Mucosa of rectum (tissue), 2 donors: ENCODE measurements around the gene THRAP3.

ENCODE experiments used
- H3K27ac ChIP-seq, 2 donors: one replicate each; pipeline ENCODE4 v1.7.0; 2013; ENCODE audit warnings: inconsistent platforms in 2 of 2, low read depth in 2 of 2, low read length in 2 of 2
- H3K27me3 ChIP-seq, 2 donors: one replicate each; pipeline ENCODE4 v1.7.0; 2013; ENCODE audit warnings: low read length in 2 of 2; ENCODE audit not compliant: control insufficient read depth in 2 of 2, insufficient read depth in 2 of 2
- H3K36me3 ChIP-seq, 2 donors: one replicate each; pipeline ENCODE4 v1.7.0; 2013; ENCODE audit warnings: low read length in 2 of 2; ENCODE audit not compliant: control insufficient read depth in 2 of 2, insufficient read depth in 2 of 2
- H3K4me1 ChIP-seq, 2 donors: one replicate each; pipeline ENCODE4 v1.7.0; 2013; ENCODE audit warnings: low read length in 2 of 2, mild to moderate bottlenecking in 1 of 2; ENCODE audit not compliant: control insufficient read depth in 2 of 2, insufficient read depth in 2 of 2
- H3K4me3 ChIP-seq, 2 donors: one replicate each; pipeline ENCODE4 v1.7.0; 2013; ENCODE audit warnings: low read length in 2 of 2
- H3K9ac ChIP-seq, 2 donors: one replicate each; pipeline ENCODE4 v1.7.0; 2013; ENCODE audit warnings: low read length in 2 of 2, low read depth in 1 of 2, mild to moderate bottlenecking in 1 of 2
- H3K9me3 ChIP-seq, 2 donors: one replicate each; pipeline ENCODE4 v1.7.0; 2013; ENCODE audit warnings: low read length in 2 of 2; ENCODE audit not compliant: control insufficient read depth in 2 of 2
- donor health status: healthy.
- donor health status: Normal muscosa, but diverticular disease.

Gene THRAP3

GRCh38 chr1:36295390-36295789 lies 71.1 kb downstream of the THRAP3 start:
- Histone ChIP-seq H3K27ac (no peak overlapping the region), H3K36me3 (peaks cover 48 to 52% of the 10 kb centered on the region in 2 donors), H3K27me3 (no peaks in the 10 kb centered on the region), H3K9me3 (no peaks in the 10 kb centered on the region), H3K4me1 (peaks cover 7 to 17% of the 10 kb centered on the region in 2 donors), H3K4me3 (no peak overlapping the region), H3K9ac (no peak overlapping the region)

DNA sequence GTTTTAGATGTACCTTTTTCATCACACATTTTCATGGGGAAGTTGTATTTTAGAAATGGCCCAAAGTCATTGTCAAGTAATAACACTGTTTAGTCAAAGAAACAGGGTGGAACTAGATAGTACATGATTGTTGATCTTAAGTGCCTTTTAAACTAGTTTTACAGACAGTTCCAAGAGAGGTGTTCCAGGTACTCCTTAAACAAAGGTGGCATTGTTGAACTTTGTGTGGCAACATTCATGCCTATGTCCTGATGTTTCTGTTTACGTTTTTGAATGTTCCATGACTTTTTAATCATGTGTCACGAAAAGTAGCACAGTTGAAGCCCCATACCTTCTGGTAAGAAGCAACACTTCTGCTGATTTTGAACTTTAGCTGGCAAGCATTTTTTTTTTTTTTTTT lies 72.8 kb downstream of the THRAP3 start:
- Histone ChIP-seq H3K9me3 (no peaks in the 10 kb centered on the region), H3K27ac (peak overlapping the region; percentile 50 to 75), H3K36me3 (peaks cover 48 to 52% of the 10 kb centered on the region in 2 donors), H3K4me1 (peaks cover 11 to 22% of the 10 kb centered on the region in 2 donors), H3K4me3 (no peak overlapping the region), H3K27me3 (no peaks in the 10 kb centered on the region), H3K9ac (peak overlapping the region in 1 of 2 donors; percentile 20)

GRCh38 chr1:36298640-36299039 lies 74.4 kb downstream of the THRAP3 start:
- Histone ChIP-seq H3K9me3 (no peaks in the 10 kb centered on the region), H3K4me3 (no peak overlapping the region), H3K36me3 (peaks cover 45 to 56% of the 10 kb centered on the region in 2 donors), H3K9ac (no peak overlapping the region), H3K27ac (no peak overlapping the region), H3K4me1 (peaks cover 11 to 22% of the 10 kb centered on the region in 2 donors), H3K27me3 (no peaks in the 10 kb centered on the region)

- H3K4me1 ChIP-seq, result peaks cover 12 to 23% of the 10 kb centered on the region in 2 donors
- H3K9ac ChIP-seq, result peak overlapping the region; percentile 36 to 42
- H3K4me3 ChIP-seq, result no peak overlapping the region
- H3K27ac ChIP-seq, result peak overlapping the region; percentile 62 to 82
- no peaks in the 10 kb centered on the region for H3K27me3 ChIP-seq
- H3K36me3 ChIP-seq, result peaks cover 37 to 53% of the 10 kb centered on the region in 2 donors
- no peaks in the 10 kb centered on the region for H3K9me3 ChIP-seq
Measured at GRCh38 chr1:36300526-36300925, 76.3 kb downstream of the THRAP3 start.

GRCh38 chr1:36301220-36301619 lies 77.0 kb downstream of the THRAP3 start:
- Histone ChIP-seq H3K9me3 (no peaks in the 10 kb centered on the region), H3K9ac (no peak overlapping the region), H3K27ac (peak overlapping the region; percentile 62 to 82), H3K4me1 (peaks cover 18 to 28% of the 10 kb centered on the region in 2 donors), H3K4me3 (no peak overlapping the region), H3K36me3 (peaks cover 36 to 53% of the 10 kb centered on the region in 2 donors), H3K27me3 (no peaks in the 10 kb centered on the region)

GRCh38 chr1:36303244-36303643 lies 79.0 kb downstream of the THRAP3 start:
- Histone ChIP-seq H3K4me3 (no peak overlapping the region), H3K9ac (no peak overlapping the region), H3K27me3 (no peaks in the 10 kb centered on the region), H3K27ac (no peak overlapping the region), H3K36me3 (peaks cover 31 to 42% of the 10 kb centered on the region in 2 donors), H3K4me1 (peaks cover 18 to 23% of the 10 kb centered on the region in 2 donors), H3K9me3 (no peaks in the 10 kb centered on the region)

GRCh38 chr1:36303650-36304360 lies 79.6 kb downstream of the THRAP3 start:
- no peak overlapping the region for H3K9ac ChIP-seq
- peaks cover 26 to 36% of the 10 kb centered on the region in 2 donors for H3K36me3 ChIP-seq
- H3K9me3 ChIP-seq, result no peaks in the 10 kb centered on the region
- no peaks in the 10 kb centered on the region for H3K27me3 ChIP-seq
- no peak overlapping the region for H3K4me3 ChIP-seq
- H3K27ac ChIP-seq, result no peak overlapping the region
- H3K4me1 ChIP-seq, result peaks cover 18 to 23% of the 10 kb centered on the region in 2 donors

- peaks cover 18 to 23% of the 10 kb centered on the region in 2 donors for H3K4me1 ChIP-seq
- H3K36me3 ChIP-seq, result peaks cover 26 to 35% of the 10 kb centered on the region in 2 donors
Measured at GRCh38 chr1:36304521-36304920, 80.3 kb downstream of the THRAP3 start.

DNA sequence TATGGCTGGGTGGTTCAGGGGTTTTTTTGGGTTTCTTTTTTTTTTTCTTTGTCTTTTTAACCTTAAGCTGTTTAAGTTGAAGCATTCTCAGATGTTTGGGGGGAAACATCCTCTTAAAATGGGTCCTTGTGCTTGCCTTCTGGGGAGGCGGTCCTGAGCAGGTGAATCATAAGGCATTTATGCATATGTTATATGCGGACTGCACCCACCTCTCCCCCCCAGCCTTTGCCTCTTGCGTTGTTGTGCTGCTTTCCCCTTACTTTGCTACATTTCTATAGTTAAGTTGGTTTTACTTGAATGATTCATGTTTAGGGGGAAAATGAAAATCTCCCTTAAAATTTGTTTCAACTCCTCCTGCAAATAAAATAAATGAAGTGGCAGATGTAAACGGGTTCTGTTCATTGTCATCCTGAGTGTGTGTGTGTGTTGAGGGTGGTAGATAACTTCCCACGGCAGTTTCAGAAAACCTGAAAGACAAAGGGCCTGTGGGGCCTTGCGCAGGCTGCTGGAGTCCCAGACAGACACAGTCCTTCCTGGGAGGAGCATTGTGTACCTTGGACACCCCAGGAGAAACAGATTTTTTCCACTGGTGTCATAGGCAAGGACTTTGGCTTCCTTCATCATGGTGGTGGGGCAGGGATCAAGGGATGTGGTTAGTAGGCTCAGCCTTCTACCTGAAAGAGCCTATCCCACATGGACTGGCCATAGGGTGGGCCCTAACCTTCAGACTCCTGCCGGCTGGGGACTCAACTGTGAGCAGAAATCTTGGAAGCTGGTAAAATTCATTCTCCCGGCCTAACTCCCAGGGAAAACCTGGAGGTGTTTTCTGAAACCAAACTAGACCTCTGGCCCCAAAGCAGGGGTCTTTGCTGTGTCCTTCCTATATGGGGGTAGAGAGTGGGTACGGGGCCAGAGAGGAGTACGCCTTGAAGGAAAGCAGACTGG lies 81.0 kb downstream of the THRAP3 start:
- H3K4me1 ChIP-seq, result peaks cover 18 to 20% of the 10 kb centered on the region in 2 donors
- H3K27me3 ChIP-seq, result no peaks in the 10 kb centered on the region
- H3K4me3 ChIP-seq, result no peak overlapping the region
- peak overlapping the region; percentile 89 to 90 for H3K27ac ChIP-seq
- peak overlapping the region in 1 of 2 donors; percentile 85 for H3K9ac ChIP-seq
- peaks cover 26 to 35% of the 10 kb centered on the region in 2 donors for H3K36me3 ChIP-seq
- no peaks in the 10 kb centered on the region for H3K9me3 ChIP-seq

More at GRCh38 chr1:36304521-36304920, 80.3 kb downstream of the THRAP3 start:
- Histone ChIP-seq H3K4me3 (no peak overlapping the region), H3K27ac (no peak overlapping the region), H3K27me3 (no peaks in the 10 kb centered on the region), H3K9me3 (no peaks in the 10 kb centered on the region), H3K9ac (no peak overlapping the region)

DNA sequence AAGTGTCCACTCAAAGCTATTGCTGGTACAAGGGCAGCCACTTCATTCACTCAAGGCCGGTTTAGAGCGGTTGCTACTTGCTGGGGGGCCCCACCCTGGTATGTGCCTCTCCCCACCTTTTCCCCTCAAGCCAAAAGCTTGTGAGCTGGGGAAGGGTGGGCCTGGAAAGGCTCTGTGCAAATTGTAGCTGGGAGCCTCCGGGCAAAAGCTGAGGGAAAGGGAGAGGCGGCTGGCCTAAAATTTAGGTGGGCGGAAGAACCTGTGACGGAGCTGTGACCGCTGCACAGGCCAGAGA lies 81.6 kb downstream of the THRAP3 start:
- peaks cover 22 to 29% of the 10 kb centered on the region in 2 donors for H3K36me3 ChIP-seq
- peak overlapping the region; percentile 74 to 85 for H3K9ac ChIP-seq
- H3K4me3 ChIP-seq, result peak overlapping the region in 1 of 2 donors; percentile 77
- no peaks in the 10 kb centered on the region for H3K9me3 ChIP-seq
- H3K27ac ChIP-seq, result peak overlapping the region; percentile 89 to 90
- no peaks in the 10 kb centered on the region for H3K27me3 ChIP-seq
- peaks cover 13% of the 10 kb centered on the region in 2 donors for H3K4me1 ChIP-seq
